ENCODE data around the gene AKAP10.
"Not testable (repeated sequence)": the region's sequence is repeated elsewhere in the genome, so short reads cannot be mapped to it uniquely, and the experiment has no call there.

AKAP10 gene

GRCh38 chr17:19886116-19886515, 91.5 kb downstream of the AKAP10 start:
- in situ Hi-C loops (cut with MboI; ENCODE audit: low sequenced_read_pairs) = no loop called here
- H3K27me3 ChIP-seq (ENCODE audit: low read depth) = no peaks in the 10 kb centered on the region
- no peaks in the 10 kb centered on the region for H3K36me3 ChIP-seq (replicated peaks)
- no peaks in the 10 kb centered on the region for H3K4me1 ChIP-seq
- DNase-seq (ENCODE audit: low spot score in 2 of 2) = no peak
- H3K9me3 ChIP-seq = no peaks in the 10 kb centered on the region
- no peak overlapping the region for H3K4me3 ChIP-seq

GRCh38 chr17:19883537-19884215, 94.0 kb downstream of the AKAP10 start:
- in situ Hi-C loops (cut with MboI; ENCODE audit: low sequenced_read_pairs) = no loop called here
- no peaks in the 10 kb centered on the region for H3K36me3 ChIP-seq (replicated peaks)
- no peaks in the 10 kb centered on the region for H3K27me3 ChIP-seq (ENCODE audit: low read depth)
- no peak overlapping the region for H3K4me3 ChIP-seq
- DNase-seq (ENCODE audit: low spot score in 2 of 2) = no peak
- H3K4me1 ChIP-seq = no peaks in the 10 kb centered on the region
- H3K9me3 ChIP-seq = no peaks in the 10 kb centered on the region

GRCh38 chr17:19880393-19880792, 97.2 kb downstream of the AKAP10 start:
- no peaks in the 10 kb centered on the region for H3K9me3 ChIP-seq
- H3K4me1 ChIP-seq = no peaks in the 10 kb centered on the region
- no peaks in the 10 kb centered on the region for H3K36me3 ChIP-seq (replicated peaks)
- in situ Hi-C loops (cut with MboI; ENCODE audit: low sequenced_read_pairs) = no loop called here
- DNase-seq (ENCODE audit: low spot score in 2 of 2) = no peak
- no peak overlapping the region for H3K4me3 ChIP-seq
- H3K27me3 ChIP-seq (ENCODE audit: low read depth) = no peaks in the 10 kb centered on the region

- H3K9me3 ChIP-seq = no peaks in the 10 kb centered on the region
- no peaks in the 10 kb centered on the region for H3K27me3 ChIP-seq (ENCODE audit: low read depth)
- in situ Hi-C loops (cut with MboI; ENCODE audit: low sequenced_read_pairs) = no loop called here
- H3K4me1 ChIP-seq = no peaks in the 10 kb centered on the region
- no peaks in the 10 kb centered on the region for H3K36me3 ChIP-seq (replicated peaks)
- no peak overlapping the region for H3K4me3 ChIP-seq
- DNase-seq (ENCODE audit: low spot score in 2 of 2) = no peak
These were observed 100.2 kb downstream of the AKAP10 start for GRCh38 chr17:19877364-19877945.

GRCh38 chr17:19876529-19877161, 101.0 kb downstream of the AKAP10 start:
- H3K4me3 ChIP-seq = no peak overlapping the region
- H3K27me3 ChIP-seq (ENCODE audit: low read depth) = no peaks in the 10 kb centered on the region
- H3K4me1 ChIP-seq = no peaks in the 10 kb centered on the region
- no peak for DNase-seq (ENCODE audit: low spot score in 2 of 2)
- no peaks in the 10 kb centered on the region for H3K36me3 ChIP-seq (replicated peaks)
- in situ Hi-C loops (cut with MboI; ENCODE audit: low sequenced_read_pairs) = no loop called here
- H3K9me3 ChIP-seq = no peaks in the 10 kb centered on the region

- in situ Hi-C loops (cut with MboI; ENCODE audit: low sequenced_read_pairs) = no loop called here
- H3K9me3 ChIP-seq = no peaks in the 10 kb centered on the region
- no peak for DNase-seq (ENCODE audit: low spot score in 2 of 2)
These were observed 103.4 kb downstream of the AKAP10 start for GRCh38 chr17:19874256-19874655.

GRCh38 chr17:19873346-19873745, 104.3 kb downstream of the AKAP10 start:
- H3K9me3 ChIP-seq = no peaks in the 10 kb centered on the region
- in situ Hi-C loops (cut with MboI; ENCODE audit: low sequenced_read_pairs) = no loop called here
- no peaks in the 10 kb centered on the region for H3K4me1 ChIP-seq
- H3K4me3 ChIP-seq = no peak overlapping the region
- no peaks in the 10 kb centered on the region for H3K36me3 ChIP-seq (replicated peaks)
- no peaks in the 10 kb centered on the region for H3K27me3 ChIP-seq (ENCODE audit: low read depth)
- DNase-seq (ENCODE audit: low spot score in 2 of 2) = no peak

More at GRCh38 chr17:19874256-19874655, 103.4 kb downstream of the AKAP10 start:
- Histone ChIP-seq H3K27me3 (ENCODE audit: low read depth) (no peaks in the 10 kb centered on the region), H3K36me3 (replicated peaks) (no peaks in the 10 kb centered on the region), H3K4me3 (no peak overlapping the region), H3K4me1 (no peaks in the 10 kb centered on the region)

DNA sequence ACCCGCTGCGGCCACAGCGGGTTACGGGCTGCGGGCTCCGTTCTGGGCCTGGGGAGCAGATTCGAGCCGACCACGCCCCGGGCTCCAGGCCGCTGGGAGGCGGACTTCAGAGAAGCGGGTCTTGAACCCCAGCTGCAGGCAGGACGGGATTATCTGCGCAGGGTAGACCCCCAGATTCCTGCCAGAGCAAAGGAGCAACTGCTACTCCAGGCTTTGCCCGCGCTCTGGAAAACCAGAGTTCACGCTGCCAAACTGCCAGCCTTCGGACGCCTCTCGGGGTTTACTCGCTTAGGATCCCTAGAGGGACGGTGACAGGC, 109.6 kb downstream of the AKAP10 start:
- Histone ChIP-seq H3K36me3 (replicated peaks) (no peaks in the 10 kb centered on the region), H3K9me3 (no peaks in the 10 kb centered on the region), H3K4me3 (no peak overlapping the region), H3K4me1 (peaks cover 4% of the 10 kb centered on the region), H3K27me3 (ENCODE audit: low read depth) (no peaks in the 10 kb centered on the region)
- in situ Hi-C loops (cut with MboI; ENCODE audit: low sequenced_read_pairs) = no loop called here
- DNase-seq (ENCODE audit: low spot score in 2 of 2) = no peak

- no peak for DNase-seq (ENCODE audit: low spot score in 2 of 2)
- H3K27me3 ChIP-seq (ENCODE audit: low read depth) = no peaks in the 10 kb centered on the region
- no peaks in the 10 kb centered on the region for H3K9me3 ChIP-seq
- peaks cover 4% of the 10 kb centered on the region for H3K4me1 ChIP-seq
- H3K36me3 ChIP-seq (replicated peaks) = no peaks in the 10 kb centered on the region
- in situ Hi-C loops (cut with MboI; ENCODE audit: low sequenced_read_pairs) = no loop called here
- peak within 1 kb of the TSS; percentile 19 for H3K4me3 ChIP-seq
These were observed 110.1 kb downstream of the AKAP10 start, which contains the start of gene ULK2 for GRCh38 chr17:19867329-19868078. Gene ULK2 (minus strand): TSS chr17:19867936. CDS start chr17:19867417, 519 bp downstream.

GRCh38 chr17:19867079-19867328, 110.6 kb downstream of the AKAP10 start:
- DNase-seq (ENCODE audit: low spot score in 2 of 2) = peak in 1 of 2 experiments; percentile 66
- no peaks in the 10 kb centered on the region for H3K9me3 ChIP-seq

GRCh38 chr17:19865021-19865420, 112.6 kb downstream of the AKAP10 start:
- Histone ChIP-seq H3K4me1 (peaks cover 4% of the 10 kb centered on the region), H3K27me3 (ENCODE audit: low read depth) (no peaks in the 10 kb centered on the region), H3K9me3 (no peaks in the 10 kb centered on the region), H3K36me3 (replicated peaks) (no peaks in the 10 kb centered on the region), H3K4me3 (no peak overlapping the region)
- in situ Hi-C loops (cut with MboI; ENCODE audit: low sequenced_read_pairs) = no loop called here
- no peak for DNase-seq (ENCODE audit: low spot score in 2 of 2)

More at GRCh38 chr17:19867079-19867328, 110.6 kb downstream of the AKAP10 start:
- Histone ChIP-seq H3K4me1 (peaks cover 4% of the 10 kb centered on the region), H3K36me3 (replicated peaks) (no peaks in the 10 kb centered on the region), H3K27me3 (ENCODE audit: low read depth) (no peaks in the 10 kb centered on the region), H3K4me3 (peak overlapping the region; percentile 19)
- in situ Hi-C loops (cut with MboI; ENCODE audit: low sequenced_read_pairs) = no loop called here

GRCh38 chr17:19860647-19861177, 116.9 kb downstream of the AKAP10 start:
- H3K4me3 ChIP-seq; H3K4me1 ChIP-seq; DNase-seq (ENCODE audit: low spot score in 2 of 2); in situ Hi-C loops (cut with MboI; ENCODE audit: low sequenced_read_pairs); H3K27me3 ChIP-seq (ENCODE audit: low read depth); H3K9me3 ChIP-seq; H3K36me3 ChIP-seq (replicated peaks): not testable (repeated sequence)

- Histone ChIP-seq H3K27me3 (ENCODE audit: low read depth) (no peaks in the 10 kb centered on the region), H3K4me3 (no peak overlapping the region), H3K9me3 (no peaks in the 10 kb centered on the region), H3K4me1 (no peaks in the 10 kb centered on the region), H3K36me3 (replicated peaks) (no peaks in the 10 kb centered on the region)
- in situ Hi-C loops (cut with MboI; ENCODE audit: low sequenced_read_pairs) = no loop called here
- no peak for DNase-seq (ENCODE audit: low spot score in 2 of 2)
These were observed 120.0 kb downstream of the AKAP10 start for GRCh38 chr17:19857640-19858039.
